Smooth muscle cell of the brain vasculature (primary cell): ENCODE data around the gene SUPT6H.

Experiments
- DNase-seq: peaks from one replicate; pipeline ENCODE4 v3.0.0-alpha.2; 2012; ENCODE audit warnings: low read depth, low spot score

The SUPT6H gene

DNA sequence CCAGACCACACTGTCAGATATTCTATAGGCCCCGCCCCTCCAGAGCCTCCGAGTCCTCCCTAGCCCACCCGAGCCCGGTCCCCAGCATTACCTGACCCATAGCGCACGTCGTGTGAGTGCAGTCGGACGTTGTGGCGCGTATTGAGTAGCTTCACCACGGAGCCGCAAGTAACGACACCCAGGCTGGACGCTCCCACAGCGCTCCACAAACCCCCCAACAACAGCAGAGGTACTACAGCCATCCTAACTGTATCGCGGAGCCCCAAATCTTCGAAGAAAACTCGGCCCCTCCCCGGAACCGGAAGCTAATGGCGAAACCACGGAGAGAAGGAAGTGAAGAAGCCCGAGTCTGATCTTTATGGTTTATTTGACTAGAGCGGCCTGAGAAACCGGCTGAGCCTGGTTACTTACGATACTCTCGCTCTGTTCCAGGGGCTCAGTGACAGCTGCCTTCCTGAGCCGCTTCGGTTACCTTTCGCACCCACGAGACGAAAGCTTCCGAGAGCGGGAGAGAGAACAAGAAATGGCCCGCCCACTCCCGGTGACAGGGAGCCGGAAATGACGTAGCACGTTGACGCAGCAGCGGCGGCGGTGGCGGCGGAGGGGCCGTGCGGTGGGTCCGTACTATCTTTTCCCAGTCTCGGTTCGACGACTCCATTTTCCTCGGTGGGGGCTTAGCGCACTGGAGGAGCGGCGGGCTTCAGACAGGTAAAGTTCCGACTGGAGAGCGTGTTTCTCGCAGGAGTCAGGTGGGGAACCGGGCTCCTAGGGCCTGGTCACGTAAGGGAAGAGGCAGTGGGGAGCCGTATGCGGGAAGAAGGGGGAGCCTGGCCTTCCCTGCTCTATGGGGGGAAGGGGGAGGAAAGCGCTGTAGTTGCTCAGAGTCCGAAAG, at the start of gene SUPT6H, which contains the start of gene SDF2:
Gene SUPT6H (plus strand): TSS at position 571 of the 892 bp plus-strand sequence. CDS start 11,197 bp downstream, outside the sequence.
Gene SDF2 (minus strand): TSS at position 272 of the 892 bp plus-strand sequence. CDS start 30 bp downstream, at position 242.
- peak; percentile 53 for DNase-seq

DNA sequence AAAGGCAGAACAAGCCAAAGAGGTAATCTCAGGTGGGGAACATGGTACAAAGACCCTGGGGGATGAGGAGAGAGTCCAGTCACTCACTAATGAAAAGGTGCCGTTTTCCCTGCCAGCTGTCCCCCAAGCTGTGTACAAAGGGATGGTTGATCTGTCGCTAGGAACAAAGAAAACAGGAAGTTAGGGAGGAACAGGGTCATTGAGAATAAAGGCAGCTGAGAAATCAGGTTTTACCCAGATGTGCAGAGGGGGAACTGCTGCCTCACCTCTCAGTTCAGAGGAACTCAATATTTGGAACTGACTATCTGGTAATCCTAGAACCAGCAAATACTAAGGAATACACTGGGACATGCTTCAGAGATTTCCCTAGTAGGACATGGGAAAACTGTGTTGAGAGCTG, 49.5 kb upstream of the SUPT6H start:
- DNase-seq = no peak

DNA sequence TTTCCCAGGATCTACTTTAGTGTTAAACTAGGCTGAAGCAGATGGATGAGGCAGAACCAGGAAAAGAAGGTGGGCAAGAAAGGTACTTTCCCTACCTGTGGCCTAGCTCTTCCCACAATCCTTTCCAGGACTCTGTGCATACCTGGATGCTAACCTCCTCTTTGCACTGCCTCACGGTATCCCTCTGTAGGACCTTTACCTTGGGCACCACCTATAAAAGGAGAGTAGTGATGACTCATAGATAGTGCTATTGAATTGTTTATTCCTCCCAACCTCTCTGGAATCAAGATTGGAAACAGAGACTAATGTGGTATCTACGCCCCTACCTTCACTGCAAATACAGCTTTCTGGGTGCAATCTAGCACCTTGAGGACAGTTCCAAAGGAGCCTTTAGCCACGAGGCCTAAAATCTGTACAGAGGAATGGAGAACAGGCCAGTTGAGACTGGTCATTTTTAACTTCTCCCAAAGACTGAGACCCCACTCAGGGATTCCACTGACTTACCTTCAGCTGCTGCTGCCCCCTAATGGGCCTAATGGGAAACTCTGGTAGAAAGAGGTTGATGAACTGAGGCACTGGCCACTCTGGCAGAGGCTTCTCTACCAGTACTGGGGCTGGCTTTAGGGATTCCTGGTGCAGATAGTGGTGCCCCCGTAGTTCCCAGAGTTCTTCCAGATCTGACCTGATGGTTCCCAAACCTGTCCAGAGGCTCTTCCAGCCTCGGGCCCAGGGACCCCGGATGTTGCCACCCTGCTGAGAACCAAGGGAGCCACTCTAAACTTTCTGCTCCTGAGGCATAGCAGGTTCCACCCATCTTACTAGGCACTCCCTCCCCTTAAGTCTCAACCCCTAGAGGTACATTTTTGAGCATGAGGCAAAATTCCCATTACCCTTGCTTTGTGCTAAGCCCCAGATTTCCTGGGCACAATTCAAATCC, 48.8 kb upstream of the SUPT6H start:
- peak; percentile 18 for DNase-seq

DNA sequence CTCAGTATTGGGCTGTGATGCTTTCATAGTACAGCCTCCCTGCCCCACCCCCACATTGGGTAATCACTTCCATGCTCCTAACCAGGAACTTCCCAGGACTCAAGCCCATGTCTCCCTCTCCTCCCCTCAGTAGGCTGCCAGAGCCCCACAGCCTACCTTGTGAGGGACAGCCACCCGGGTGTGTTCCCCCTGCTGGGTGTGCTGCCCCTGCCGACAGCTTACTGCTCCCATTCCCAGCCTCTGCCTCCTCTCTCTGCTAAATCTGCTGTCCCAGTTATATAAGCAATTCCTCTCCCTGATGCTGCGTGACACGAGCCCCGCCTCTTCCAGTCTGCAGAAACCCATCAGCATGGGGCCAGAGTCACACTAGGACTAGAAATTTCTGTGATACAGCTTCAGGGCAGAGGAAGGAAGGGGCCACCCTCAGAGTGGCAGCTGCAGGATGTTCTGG, 48.0 kb upstream of the SUPT6H start, which contains the start of gene RSKR:
Gene RSKR (minus strand): TSS at position 255 of the 451 bp plus-strand sequence. CDS start 24 bp downstream, at position 231.
- no peak for DNase-seq

DNA sequence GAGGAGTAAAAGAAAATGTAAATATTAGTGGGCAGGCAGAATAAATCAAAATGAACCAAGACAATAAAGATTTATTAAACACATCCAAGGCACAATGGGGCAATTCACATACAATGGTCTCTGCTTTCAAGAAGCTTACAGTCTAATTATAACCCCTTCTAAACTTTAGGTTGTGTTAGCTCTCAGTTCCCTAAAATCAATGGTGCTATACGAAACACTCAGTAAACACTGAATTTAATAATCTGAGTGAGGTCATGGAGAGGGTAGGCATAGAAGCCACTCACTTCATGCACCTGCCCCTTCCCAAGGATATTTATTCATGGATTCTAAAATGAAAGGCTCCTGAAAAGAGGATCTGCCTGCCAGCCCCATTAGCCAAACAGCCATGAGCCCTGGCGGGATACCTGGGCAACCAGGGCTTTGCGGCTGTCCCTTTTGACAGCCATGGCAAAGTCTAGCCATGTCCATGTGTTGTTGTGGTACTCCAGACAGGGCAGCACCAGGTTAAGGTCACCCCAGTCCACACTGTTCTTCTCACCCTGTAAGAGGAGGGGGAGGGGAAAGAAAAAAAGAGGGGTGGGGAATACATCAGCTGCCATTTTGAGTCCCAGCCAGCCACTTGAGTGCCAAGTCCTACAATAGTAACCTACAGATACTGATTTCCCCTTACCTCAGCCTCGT, 46.6 kb upstream of the SUPT6H start:
- no peak for DNase-seq

DNA sequence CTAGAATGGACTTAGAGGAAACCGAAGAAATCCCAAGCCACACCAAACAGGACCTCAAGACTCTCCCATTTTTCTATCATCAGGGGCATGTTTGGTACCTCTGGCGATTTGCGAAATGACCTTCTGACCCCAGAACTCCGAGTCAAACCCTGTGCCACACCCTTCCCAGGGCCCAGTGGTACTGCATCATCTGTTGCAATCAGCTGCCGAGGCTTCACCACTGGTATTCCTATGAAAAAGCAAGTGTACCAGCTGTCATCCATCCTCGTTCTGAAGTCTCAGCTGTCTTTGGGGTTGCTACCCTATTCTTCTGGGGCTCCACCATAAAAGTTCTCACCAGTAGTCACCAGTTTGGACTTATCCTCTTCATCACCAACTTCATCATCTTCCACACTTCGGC, 45.7 kb upstream of the SUPT6H start:
- no peak for DNase-seq

DNA sequence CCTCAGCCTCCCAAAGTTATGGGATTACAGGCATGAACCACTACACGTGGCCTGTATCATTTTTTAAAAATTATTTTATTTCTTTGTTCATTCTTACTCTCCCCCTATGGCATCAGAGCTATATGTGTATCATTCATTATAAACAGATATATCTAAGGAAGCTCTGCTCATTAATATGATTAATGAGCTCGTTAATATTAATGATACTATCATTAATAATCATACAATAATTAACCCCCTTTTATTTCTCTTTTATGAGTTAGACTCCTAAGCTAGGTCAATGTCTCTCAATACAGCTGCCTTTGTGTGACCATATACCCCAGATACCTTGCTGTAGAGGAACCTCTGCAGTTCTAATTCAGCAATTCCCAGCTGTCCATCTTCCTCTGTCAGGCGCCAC, 43.5 kb upstream of the SUPT6H start:
- DNase-seq = no peak

DNA sequence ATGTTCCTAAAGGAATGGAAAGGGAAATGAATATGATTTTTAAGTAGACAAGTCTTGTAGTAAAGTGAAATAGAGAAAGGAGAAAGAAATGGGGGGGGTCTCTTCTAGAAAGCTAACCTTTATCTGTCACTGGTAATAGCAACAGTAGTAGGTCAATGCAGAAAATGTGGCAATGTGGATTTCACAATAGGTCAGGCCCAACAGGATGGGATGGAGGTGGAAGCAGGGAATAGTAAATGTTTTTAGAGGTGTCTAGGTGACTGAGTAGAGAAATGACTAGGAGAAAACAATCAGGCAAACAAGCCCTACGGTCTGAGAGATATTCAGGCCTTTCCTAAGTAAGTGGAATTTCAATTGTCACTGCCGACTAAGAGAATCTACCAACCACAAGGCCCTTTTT, 42.0 kb upstream of the SUPT6H start:
- DNase-seq = no peak

DNA sequence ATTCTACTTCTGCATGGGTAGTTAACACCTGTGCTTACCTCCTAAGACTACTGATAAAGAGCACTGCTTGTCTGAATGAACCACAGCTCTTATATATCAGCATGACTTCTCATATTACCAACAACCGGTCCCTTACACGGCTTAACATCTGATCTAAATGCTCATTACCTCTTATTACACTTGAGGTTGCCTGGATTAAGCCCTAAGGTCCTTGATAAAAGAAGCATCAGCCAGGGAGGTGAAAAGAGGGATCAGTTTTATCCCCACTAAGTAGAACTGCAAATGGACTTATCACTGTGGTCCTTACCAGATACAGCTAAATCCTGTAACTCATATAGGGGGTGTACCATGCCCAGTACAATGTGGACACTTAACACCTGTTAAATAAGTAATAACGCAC, 39.8 kb upstream of the SUPT6H start:
- no peak for DNase-seq

DNA sequence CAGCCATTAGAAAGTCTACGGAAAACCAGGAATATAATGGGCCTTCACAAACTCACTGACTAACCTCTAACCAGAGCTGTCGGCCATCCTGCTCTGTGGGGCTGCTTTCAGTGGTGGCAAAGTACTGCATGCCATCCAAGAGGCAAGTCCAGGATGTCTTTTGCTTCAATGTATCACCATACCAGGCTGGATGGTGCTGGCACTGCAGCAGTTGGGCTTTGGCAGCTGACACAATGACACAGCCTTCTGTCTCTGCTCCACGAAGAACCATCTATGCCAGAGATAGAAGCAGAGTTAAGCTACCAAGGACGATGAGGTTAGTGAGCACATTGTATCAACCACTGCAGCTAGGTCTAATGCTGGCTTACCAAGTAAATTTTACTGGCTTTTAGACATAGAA, 38.3 kb upstream of the SUPT6H start:
- DNase-seq = no peak

DNA sequence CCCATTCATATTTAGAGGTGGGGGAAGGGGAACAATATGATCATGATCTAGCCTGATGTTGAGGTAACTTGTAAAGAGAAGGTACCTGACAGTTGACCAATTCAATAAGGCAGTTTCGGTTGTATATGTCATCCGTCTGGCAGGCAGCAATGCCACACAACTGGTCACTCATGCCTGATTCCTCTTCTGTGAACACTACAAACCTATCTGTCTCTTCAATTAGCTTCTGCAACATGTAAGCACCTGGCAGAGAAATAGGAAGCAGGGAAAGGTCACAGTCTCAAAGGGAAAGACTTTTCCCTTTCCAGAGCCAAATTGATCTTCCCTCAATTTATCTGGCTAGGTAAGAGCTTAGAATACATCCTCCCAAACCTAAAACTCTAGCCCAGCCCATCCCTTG, 37.9 kb upstream of the SUPT6H start:
- DNase-seq = no peak

DNA sequence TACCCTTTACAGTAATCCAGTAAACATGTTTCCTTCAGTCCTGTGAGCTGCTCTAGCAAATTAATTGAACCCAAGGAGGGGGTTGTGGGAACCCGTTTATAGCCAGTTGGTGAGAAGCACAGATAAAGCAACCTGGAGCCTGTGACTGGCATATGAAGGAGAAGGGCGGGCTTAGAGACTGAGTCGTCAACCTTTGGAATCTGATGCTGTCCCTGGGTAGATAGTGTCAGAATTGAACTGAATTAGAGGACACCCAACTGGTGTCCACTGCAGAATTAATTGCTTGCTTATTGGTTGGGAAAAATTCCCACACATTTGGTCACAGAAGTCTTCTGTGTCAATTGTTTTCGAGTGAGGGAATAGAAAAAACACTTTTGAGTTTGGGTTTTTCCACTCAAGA, 35.2 kb upstream of the SUPT6H start:
- no peak for DNase-seq

DNA sequence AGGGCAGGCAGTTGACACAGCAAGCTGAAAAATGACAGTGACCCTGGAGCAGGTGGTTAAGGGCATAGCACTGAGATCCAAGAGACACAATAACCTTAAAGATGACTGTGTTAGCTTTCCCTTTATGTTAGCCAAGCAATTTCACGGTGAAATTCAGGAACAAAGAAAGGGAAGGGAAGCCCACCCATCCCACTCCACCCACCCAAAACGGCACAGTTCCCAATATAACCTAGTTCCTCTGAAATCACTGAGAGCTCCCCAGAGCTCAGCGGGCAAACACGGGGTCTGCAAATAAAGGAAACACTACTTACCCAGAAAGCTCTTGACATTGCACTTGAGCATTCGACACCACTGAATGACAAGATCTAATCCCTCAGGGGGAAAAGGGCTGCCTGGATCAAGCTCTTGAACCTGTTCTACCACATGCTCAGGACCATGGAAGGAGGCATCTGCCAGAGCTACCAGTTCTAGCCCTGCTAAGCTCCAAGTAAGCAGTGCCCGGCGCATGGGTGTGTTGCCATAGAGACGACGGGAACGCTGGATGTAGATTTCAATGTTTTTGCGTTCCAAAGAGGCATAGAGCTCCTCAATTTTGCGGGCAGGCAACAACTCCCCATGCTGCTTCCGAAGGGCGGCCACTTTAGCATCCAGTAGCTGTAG, 27.7 kb upstream of the SUPT6H start:
- no peak for DNase-seq

DNA sequence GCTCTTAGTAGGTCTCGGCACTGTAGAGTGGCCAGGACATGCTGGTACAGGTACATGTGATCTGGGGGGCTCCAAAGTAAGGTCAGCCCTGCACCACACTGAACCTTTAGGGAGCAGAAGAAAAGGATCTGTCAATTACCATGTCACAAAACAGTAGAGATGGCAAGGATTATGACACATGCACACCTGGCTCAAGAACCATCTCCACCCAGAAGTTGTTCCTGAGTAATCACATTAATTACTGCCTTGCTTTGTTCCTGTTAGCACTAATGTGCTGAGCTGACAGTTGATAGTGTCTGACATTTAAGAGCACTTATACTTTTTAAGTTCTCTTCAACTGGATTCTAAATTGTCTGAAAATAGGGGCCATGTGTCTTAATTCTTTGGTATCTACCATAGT, 26.5 kb upstream of the SUPT6H start:
- no peak for DNase-seq

DNA sequence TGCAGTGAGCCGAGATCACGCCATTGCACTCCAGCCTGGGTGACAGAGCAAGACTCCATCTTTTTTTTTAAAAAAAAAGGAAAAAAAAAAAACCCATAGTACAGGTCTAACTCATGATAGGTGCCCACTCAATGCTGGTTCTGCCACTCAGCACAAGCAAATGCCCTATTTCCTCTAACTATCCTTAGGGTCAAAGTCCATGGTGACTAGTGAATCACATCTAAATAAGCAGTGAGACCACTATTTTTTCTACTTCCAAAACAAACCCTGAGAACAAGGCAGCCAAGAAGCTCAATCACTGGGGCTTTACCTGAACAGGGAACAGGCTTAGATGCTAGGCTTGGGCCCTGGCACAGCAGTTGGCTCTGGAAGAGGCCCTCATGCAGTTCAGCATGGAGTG, 20.4 kb upstream of the SUPT6H start:
- no peak for DNase-seq

DNA sequence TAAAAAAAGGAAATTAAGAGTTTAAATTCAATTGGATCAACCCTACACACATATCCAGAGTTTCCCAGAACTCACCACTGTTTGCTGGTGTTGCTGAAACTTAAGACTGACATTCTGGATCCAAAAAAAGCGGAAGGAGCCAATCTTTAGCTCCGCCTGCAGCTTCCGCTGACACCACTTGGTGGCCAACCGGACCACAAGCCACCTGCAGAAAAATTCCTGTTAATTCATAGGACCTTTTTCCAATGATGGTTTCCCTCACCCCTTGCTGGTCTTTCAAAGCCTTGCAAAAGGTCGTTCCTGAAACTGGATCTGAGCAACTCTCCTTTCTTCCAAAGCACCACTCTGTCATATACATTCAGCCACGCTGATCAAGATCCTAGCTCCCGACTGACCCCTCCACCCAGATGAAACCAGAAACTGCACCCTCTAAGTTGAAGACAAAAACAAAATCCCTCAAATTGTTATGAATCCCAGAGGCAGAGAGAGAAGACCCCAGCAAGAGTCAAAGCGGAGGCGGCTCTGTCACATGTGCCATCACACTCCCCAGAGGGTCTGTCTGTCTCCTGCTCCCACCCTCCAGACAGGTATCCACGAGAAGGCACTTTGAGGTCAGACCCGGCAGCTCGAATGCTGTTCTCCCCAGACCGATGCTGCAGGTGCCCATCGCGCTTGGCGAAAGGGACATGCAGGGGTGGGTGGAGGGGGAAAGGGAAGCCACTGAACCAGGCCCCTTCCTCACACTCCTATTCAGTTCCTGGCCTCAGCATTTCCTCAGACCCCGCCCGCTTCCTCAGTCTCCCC, 17.8 kb upstream of the SUPT6H start:
- peak; percentile 7 for DNase-seq

DNA sequence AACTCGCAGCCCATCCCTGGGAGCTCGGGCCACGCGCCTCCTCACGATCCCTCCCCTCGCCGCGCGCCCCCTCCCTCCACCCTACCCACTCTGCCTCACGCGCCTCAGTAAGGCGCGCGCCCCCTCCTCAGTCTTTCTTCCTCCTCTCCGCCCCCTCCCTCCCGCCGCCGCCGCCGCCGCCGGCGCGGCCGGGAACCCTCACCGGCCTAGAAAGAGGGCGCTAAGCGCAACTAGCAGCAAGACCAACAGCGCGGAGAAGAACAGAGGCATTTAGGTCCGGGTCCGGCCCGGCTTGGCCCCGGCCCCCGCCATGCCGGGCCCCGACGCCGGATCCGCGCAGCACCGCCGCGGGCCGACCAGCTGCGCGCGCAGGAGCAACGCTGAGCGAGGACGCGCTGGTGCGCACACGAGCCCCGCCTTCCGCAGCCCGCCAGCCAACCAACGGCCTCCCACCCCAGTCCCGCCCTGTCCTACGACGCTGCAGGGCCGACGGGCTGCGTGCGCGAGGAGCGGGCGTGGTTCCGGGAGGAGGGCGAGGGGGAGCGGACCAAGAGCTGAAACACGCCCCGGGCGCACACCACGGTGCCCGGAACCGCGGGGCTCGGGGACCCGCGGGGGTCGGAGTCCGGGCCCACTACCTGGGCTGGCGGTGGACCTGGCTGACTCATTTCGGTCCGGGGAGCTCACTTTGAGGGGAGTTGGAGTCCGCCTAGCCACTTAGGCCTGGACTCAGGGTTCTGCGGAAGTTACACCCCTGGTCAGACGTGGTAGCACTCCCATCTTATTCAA, 17.0 kb upstream of the SUPT6H start, which contains the start of gene BLTP2:
Gene BLTP2 (minus strand): TSS at position 372 of the 789 bp plus-strand sequence. CDS start 102 bp downstream, at position 270.
- DNase-seq = peak; percentile 77

DNA sequence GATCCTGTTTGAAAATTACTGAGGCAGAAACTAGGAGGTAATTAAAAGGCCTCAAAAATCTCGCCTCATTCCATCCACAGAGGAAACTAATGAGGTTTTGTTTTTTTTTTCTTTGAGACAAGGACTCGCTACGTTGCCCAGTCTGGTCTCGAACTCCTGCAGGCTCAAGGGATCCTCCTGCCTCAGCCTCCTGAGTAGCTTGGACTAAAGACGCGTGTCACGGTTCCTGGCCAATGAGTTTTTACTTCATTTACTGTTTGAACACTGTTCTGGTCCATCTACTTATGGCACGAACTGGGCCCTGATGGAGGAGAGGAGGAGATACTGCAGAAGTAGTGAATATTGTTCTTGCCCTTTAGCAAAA, 16.4 kb upstream of the SUPT6H start:
- DNase-seq = no peak

DNA sequence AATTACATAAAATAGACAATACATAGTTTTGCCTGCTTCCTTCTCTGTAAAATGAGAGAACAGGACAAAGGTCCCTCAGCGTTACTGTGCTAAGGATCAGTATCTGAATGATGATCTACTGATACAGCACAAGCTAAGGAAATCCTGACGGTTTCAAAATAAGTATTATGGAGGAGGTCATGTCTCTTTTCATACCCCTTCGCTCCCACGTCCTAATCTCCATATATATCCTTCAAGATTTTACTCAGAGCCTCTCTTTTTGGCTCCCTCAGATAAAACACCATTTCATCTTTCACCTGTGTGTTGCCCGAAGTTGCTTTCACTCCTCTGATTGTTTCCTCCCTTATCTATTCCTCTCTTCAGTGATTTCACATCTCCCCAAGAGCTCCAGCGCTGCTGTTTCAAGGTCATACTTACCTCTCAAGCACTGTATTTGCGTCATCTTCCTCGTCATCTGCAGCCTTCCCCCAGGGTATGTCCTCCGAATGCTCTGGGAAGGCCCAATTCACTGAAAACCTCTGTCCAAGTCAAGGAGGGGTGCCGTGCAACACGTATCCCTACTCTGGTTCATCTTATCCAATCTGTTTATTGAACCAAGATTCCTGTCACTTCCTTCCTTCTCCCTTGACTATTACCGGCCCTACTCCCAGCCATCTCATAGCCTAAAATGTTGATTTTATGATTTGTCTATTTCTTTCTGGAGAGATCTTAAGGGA, 15.8 kb upstream of the SUPT6H start:
- no peak for DNase-seq
